Activated CD4-positive, alpha-beta T cell treated with anti-CD3 and anti-CD28 coated beads, Interleukin-2, amount 50 U/mL, for 16 hours (primary cell): ENCODE results near the gene STAT6.

Source experiments
- DNase-seq: peaks from one replicate; pipeline ENCODE4 v3.0.0-alpha.2; 2020

STAT6 gene

GRCh38 chr12:57146092-57146491, 34.9 kb upstream of the STAT6 start:
- DNase-seq: no peak

- DNase-seq: no peak
Observed at GRCh38 chr12:57145460-57146059, 34.4 kb upstream of the STAT6 start.

GRCh38 chr12:57143454-57143853, 32.3 kb upstream of the STAT6 start:
- DNase-seq: no peak

GRCh38 chr12:57142727-57143126, 31.6 kb upstream of the STAT6 start:
- DNase-seq: no peak

GRCh38 chr12:57142121-57142520, 31.0 kb upstream of the STAT6 start:
- DNase-seq: no peak

- DNase-seq: no peak
Observed at GRCh38 chr12:57141249-57141648, 30.1 kb upstream of the STAT6 start.

- no peak for DNase-seq
Observed at GRCh38 chr12:57139796-57140649, 28.9 kb upstream of the STAT6 start.

- DNase-seq: no peak
Observed at GRCh38 chr12:57138526-57139272, 27.5 kb upstream of the STAT6 start.

GRCh38 chr12:57135527-57136326, 24.6 kb upstream of the STAT6 start:
- no peak for DNase-seq

- DNase-seq: no peak
Observed at GRCh38 chr12:57134949-57135348, 23.8 kb upstream of the STAT6 start.

GRCh38 chr12:57133916-57134315, 22.8 kb upstream of the STAT6 start:
- DNase-seq: no peak

- DNase-seq: no peak
Observed at GRCh38 chr12:57133013-57133569, 21.9 kb upstream of the STAT6 start.

GRCh38 chr12:57131896-57132744, 21.0 kb upstream of the STAT6 start:
- no peak for DNase-seq

GRCh38 chr12:57130941-57131340, 19.8 kb upstream of the STAT6 start:
- no peak for DNase-seq

- no peak for DNase-seq
Observed at GRCh38 chr12:57129889-57130288, 18.7 kb upstream of the STAT6 start.

- no peak for DNase-seq
Observed at GRCh38 chr12:57129321-57129842, 18.2 kb upstream of the STAT6 start.

GRCh38 chr12:57128519-57129247, 17.5 kb upstream of the STAT6 start:
- no peak for DNase-seq

GRCh38 chr12:57127726-57128518, 16.8 kb upstream of the STAT6 start, which contains the start of gene LRP1:
LRP1 (plus strand) TSS chr12:57128483; CDS start chr12:57128965, 482 bp downstream.
- peak; percentile 55 for DNase-seq

- peak; percentile 13 for DNase-seq
Observed at GRCh38 chr12:57127101-57127725, 16.1 kb upstream of the STAT6 start.
